Measurements from ENCODE around the gene PLCH2.
"Not testable (repeated sequence)": the region's sequence is repeated elsewhere in the genome, so short reads cannot be mapped to it uniquely, and the experiment has no call there.

PLCH2 gene

DNA sequence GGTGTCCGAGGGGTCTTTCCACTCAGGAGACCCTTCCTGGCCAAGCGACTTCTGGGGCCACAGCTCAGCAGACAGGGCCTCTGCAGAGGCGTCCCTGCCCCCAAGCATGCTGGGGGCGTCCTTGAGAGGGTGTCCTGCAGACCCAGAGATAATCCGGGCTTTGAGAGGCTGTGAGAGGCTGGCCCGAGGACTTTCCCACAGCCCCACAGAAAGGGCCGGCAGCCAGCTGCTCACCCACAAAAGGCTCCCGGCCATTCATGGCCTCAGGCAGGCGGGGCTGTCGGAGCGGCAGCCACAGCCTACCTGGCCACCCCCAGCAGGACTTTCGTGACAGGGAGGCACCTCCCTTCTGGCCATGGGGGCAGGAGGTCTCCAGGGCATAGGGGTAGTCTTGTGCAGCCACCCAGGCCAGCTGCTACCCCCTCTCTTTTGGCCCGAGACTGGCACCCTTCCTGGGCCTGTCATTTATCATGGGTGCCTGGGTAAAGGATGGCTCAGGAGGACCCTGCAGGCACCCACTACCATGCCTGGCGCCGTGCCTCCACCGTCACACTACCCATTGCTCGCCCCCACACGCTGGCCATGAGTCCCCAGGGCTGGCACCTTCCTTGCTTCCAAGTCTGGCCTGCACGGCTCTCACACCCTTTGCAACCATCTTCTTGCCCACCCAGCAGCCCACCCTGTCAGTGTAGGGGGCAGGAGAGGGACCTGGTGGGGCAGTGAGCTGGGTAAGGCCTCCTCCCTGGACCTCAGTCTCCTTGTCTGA, 69.0 kb downstream of the PLCH2 start:
- DNase-seq (ENCODE audit: low spot score): no peak

DNA sequence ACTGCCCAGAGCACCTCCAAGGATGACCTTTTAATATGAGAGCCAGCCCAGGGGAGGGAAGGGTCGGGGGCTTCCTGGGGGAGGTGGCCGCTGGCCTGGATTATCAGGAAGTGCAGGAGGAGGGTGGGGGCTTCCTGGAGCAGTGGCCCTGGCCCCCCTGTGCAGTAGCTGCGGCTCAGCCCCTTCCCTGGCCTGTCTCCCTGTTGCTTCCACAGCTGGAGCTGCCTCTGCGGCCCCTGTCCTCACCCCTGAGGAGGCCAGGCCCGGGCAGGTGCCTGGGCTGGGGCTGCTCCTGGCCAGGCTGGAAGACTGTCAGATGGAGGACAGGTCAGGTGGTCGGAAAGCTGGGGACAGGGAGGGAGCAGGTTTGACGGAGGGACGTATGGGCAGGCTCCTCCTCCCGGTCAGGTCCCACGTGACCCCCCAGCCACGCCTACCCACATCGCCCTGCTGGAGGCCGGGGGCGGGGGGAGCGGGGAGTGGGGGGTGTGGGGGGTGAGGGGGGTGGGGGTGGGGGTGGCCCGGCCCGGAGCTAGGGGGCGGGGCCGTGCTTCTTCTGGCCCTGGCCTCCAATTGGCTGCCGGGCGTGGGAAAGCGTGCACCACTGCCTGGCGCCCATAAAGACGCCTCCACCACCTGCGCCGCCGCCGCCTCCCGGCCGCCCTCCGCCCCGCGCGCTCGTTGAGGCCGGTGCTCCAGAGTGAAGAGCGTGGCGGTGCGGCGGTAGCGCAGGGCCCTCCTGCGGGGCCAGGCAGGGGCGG, 69.8 kb downstream of the PLCH2 start:
- peak; percentile 96 for DNase-seq (ENCODE audit: low spot score)

DNA sequence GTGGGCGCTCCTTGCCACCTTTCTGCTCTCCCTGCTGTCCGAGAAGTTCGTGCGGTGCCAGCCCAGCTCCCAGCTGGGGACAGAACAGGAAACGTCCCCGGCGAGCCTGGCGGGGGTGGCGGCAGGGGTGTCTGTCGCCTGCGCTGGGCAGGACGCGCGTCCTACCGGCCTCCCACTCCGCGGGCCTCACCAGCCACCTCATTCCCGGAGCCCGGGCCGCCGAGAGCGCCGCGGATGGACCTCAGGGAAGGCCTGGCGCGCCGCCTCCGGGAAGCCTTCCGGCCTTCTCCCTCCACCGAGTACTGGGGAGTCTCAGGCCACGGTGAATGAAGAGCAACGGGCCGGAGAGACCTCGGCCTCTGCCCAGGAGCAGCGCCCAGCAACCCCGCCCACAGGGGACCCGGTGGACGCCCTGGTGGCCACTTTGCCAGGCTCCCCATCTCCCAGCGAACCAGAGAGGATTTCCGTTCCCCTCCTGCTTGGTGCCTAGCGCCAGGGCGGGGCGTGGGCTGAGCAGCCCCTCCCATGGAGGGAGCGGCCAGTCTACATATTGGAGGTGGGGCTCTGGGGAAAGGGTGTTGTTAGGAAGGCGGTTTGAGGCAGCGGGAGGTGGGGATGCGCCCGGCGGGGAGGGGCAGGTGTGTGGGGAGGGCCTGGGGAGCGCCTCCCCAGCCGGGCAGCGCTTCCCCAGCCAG, 70.6 kb downstream of the PLCH2 start:
- DNase-seq (ENCODE audit: low spot score): peak; percentile 93

DNA sequence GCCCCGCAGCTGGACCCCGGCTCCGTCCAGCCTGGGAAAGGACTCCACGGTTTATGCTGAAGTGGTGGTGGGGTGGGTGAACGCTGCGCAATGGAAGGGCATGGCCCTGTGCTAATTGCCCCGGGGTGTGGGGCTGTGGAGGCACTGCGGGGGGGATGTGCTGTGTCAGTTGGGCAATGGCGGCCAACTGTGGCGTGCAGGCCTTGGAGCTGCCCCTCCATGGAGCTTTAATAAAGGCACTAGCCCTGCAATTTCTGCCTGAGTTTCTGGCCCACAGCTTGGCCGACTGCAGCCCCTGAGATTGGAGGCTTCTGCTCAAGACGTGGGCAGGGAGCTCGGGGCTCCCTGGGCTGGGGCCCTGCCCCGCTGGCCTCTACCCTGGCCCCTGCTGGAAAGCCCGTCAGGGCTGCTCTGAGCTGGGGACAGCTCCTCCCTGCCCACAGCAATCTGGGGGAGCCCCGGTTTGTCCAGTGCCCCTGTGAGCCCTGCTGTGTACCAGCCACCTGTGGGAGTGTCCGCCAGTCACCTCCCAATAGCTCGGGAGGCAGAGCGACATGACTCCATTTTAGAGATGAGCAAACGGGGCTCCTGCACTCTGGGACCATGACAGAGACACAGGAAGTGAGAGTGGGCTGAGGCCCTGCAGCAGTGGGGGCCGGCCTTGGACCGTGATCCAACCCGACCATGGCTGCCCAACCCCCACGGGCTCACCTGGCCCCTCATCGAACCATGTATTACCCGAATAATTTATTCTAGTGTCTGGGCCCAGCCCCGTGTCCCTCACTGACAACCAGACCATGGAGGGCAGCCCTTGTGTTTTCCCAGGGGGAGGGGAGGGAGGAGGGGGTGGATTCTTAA, 71.3 kb downstream of the PLCH2 start:
- DNase-seq (ENCODE audit: low spot score): no peak

DNA sequence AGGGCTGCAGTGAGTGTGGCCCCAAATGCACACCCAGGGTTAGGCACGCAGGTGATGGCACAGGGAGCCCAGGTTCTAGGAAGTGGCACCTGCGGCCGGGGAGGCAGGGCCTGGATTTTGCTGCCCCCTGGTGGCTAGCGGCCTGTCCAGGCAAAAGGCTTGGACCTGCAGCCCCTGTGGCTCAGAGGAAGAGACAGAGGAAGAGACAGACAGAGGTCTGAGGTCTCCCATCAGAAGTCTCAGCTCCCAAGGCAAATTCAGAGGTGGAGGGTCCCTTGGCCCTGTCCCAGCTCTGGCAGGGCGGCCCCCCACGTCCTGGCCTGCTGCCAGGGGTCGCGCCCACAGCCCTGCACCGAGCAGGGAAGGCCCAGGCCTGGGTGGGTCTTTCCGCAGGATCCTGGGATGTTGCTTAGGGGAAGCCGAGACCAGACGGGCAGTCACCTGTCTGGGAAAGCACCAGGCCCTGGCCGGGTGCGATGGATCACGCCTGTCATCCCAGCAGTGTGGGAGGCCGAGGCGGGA, 72.0 kb downstream of the PLCH2 start:
- peak; percentile 91 for DNase-seq (ENCODE audit: low spot score)

DNA sequence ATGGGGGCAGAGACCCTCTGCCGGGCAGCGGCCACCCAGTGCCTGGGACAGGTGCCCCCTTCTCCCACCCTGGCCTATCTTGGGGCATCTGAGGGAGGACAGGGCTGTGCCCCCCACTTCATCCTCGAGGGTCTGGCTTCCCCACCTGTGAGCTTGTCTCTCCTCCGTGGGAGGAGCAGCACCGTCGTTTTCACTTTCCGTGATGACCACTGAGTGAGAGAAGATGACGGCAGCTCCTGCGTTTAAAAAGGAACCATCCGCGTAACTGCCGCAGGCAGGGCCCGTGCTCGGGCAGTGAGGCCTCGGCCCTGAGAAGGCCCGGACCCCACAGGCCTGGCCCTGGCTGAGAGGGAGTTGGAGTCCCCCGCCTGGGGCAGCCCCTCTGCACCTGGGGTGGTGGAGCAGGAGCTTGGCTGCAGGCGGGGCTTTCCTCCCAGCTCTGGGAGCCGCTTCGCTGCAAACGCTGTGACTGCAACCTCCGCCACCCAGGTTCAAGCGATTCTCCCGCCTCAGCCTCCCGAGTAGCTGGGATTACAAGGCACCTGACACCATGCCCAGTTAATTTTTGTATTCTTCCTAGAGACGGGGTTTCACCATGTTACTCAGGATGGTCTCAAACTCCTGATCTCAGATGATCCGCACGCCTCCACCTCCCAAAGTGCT, 73.4 kb downstream of the PLCH2 start:
- not testable (repeated sequence) for DNase-seq (ENCODE audit: low spot score)

DNA sequence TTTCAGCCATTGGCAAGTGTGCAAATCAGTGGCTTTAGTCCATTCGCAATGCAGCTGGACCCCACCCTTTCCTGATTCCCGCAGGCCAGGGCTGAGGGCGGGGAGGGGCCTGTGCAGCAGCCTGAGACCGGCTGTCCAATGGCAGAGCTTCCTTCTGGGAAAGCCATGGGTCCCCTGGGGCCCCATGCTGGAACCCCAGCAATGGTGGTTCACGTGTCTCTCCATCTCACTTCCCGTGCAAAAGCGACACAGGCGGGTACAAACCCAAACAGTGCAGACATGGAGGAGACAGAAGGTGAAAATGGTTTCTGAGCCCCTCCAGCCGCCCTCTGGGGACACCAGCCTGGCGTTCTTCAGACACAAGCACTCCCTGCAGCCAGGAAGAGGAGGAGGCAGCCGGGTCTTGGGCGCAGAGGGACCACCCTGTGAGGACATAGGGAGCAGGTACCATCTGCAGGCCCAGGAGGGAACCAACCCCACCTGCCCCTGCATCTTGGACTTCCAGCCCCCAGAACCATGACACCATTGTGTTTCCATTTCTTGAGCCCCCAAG, 74.3 kb downstream of the PLCH2 start:
- not testable (repeated sequence) for DNase-seq (ENCODE audit: low spot score)

DNA sequence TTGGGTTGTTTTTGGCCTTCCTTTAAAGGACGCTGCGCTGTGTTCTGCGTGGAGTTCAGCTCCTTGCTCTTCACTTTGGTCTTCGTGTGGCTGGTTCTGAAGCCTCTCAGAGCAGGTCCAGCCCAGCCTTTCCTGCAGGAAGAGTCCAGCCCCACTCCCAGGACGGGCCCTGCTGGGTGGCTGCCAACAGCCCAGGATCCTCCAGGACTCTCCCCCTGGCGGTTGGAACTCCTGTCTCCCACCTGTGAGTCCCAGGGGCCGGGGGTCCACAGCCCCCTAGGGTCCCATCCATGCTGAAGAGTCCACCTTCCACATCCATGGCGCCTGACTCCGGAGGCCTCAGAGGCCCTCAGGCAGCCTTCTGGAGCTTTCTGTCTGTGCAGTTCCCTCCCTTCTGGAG, 75.5 kb downstream of the PLCH2 start:
- DNase-seq (ENCODE audit: low spot score): not testable (repeated sequence)

DNA sequence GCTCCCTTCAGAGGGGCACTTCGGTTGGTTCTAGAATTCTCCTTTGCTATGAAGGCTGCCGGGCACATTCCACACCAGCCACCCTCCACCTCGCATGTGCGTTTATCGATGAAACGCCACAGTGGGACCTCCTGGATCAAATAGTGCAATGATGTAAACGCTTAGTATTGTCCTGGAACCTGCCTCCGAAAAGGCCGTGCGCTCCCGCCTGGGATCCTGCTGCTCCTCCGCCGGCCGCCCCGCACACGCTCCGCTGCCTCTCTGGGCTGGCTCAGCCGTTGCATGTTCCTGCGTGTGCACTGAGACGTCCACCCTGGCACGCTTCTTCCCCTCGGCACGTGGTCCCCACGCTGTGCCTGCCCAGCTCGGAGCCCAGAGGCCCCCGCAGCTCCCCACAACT, 76.1 kb downstream of the PLCH2 start:
- no peak for DNase-seq (ENCODE audit: low spot score)

DNA sequence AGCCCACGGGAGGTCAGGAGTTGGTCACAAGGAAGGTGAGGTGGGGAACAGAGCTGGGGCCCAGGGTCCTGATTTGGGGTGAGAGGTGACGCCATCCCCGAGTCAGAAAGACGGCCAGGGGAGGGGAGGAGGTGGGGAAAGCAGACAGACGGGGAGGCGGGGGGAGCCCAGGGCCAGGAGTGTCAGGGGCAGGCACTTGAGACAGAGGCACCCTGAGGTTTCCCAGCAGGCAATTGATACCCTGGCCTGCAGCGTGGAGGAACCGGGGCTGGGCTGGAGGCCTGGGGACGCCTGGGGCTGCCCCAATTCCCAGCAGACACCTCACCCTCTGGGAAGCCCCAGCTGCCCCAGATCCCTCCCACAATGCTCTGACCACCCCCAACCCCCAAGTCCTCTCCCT, 77.0 kb downstream of the PLCH2 start:
- not testable (repeated sequence) for DNase-seq (ENCODE audit: low spot score)

DNA sequence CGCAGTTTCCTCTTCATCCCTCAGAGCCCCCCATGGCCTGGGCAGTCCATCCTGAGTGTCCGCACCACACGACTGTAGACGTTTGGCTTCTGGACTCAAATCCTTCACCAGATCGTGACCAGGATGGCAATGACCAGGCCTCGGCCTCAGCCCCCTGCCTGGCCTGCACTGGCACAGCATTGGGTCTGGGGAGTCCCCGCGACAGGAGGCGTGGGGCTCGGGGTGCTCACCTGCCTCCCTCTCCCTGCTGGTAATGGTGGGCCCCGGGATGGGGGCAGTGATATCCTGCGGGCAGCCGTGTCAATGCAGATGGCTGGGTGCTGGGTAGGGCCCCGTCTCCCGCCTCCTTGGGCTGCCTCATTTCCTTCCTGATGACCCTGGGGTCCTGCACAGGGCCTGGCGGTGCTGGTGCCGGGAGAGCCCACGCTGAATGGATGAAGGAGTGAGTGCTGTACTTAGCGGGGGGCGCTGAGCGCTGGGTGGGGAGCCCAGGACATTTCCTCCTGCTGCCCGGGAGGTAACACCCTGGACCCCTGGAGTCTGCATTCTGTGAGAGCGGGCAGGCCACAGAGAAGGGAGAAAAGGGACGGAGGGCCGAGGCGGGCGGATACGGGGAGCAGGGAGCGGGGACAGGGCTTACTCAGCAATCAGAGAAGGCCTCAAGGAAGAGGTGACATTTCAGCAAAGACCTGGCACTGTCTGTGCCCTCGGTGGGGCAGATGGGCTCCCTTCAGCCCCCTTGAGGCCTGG, 78.0 kb downstream of the PLCH2 start:
- no peak for DNase-seq (ENCODE audit: low spot score)

DNA sequence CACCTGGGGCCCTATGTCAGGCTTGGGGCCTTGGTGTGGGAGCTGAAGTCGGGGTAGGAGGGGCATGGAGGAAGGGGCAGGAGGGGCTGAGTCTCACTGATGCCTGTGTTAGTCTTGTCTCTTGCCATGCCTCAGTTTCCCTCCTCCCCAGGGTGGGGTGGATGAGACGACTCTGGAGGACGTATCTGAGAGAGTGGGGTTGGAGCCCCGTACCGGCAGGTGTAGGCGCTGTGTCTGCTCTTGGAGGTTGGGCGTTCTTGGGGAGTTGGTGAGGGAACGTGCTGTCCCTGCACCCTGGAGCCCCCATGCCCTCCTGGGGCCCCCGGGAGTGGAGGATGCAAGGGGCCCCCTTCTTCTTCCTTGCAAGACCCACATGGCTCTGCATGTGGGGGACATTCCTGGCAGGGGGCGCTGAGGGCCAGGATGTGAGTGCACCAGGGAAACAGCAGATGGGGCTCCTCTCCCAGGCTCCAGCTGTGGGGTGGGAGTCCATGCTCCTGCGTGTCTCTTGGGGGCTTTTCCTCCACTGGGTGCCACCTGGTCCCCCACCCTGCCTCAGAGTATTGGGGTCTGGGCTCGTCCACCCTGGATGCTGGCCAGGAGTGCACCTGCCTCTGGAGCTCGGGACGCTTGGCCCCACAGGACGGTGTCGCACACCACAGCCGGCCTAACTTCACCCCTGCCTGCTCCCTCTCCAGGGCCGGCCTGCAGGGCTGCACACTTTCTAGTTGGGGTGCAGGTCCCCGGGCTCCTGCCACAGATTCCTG, 78.7 kb downstream of the PLCH2 start:
- no peak for DNase-seq (ENCODE audit: low spot score)
